Bronchial epithelial cell (primary cell): ENCODE data around the gene MMP23B. TPM values are rescaled to one million over a fixed set of nuclear protein-coding genes. Genes with fewer than 3 reads are reported as not detected.

Experiments used
- DNase-seq: peaks from one replicate; pipeline ENCODE4 v3.0.0-alpha.2; 2010; ENCODE audit warnings: low read depth
- FAIRE-seq: peaks from 2 replicates; lab custom pipeline; 2011; peaks lifted over from hg19 to GRCh38; lab: Jason Lieb, UNC
- H3K27me3 ChIP-seq: 2 replicates; pipeline ENCODE4 v1.5.1; 2011; ENCODE audit warnings: low read length; ENCODE audit not compliant: control insufficient read depth, insufficient read depth
- H3K36me3 ChIP-seq: 2 replicates; pipeline ENCODE4 v1.5.1; 2011; ENCODE audit warnings: low read length; ENCODE audit not compliant: control insufficient read depth, insufficient read depth
- H3K4me3 ChIP-seq: 2 replicates; pipeline ENCODE4 v1.5.1; 2011; ENCODE audit warnings: mild to moderate bottlenecking, low read depth, low read length, control low read depth
- CTCF ChIP-seq: IDR thresholded peaks from 2 replicates; pipeline ENCODE4 v1.5.1; 2011; ENCODE audit warnings: mild to moderate bottlenecking, moderate library complexity, low read length, control low read depth, inconsistent platforms; ENCODE audit not compliant: insufficient read depth, severe bottlenecking
- total RNA-seq: library from RNA; depleted of rRNA; stranded (reverse); fragments of >200 nt; gene quantifications from 2 replicates; pipeline ENCODE4 v1.2.1, GENCODE V29; 2014

The MMP23B gene
- total RNA-seq, 1 donor from 2014 or later = 0.26 TPM

DNA sequence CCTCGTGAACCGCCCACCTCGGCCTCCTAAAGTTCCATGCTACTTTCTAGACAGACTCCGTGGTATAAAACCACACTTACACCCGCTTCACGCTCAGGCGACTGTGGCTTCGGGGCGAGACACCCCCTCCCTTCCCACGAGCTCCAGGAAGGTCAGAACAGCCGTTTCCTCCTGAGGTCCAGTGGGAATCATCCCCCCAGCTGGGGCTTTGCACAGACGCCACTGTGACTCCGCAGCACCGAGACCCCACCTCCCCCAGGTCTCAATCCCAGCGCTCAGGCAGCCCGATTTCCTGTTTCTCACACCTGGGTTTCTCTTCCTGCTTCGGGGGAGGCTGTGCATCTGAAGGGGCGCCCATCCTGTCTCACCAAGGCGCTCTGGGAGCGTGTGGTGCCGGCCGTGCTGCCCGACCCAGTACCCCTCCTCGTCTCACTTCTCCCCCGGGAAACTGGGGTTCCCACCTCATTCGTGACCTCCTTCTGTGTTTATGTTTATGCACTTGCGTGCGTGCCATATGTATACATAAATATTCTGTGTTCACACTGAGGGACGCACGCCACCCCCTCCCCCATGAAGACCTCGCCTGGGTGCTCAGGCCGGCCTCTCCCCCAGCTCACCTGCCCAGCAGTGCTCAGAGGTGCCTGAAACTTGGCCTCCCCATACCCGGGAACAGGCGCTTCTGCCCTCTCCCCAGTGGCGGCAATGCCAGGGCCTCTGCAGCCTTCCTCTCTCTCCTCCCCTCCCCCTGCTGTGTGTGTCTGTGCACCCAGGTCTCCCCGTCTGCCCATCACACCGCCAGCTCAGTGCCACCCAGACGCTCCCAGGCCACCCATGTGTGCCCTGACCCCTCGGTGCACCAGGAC is 46.0 kb downstream of the MMP23B start:
- Histone ChIP-seq H3K36me3 (peaks cover 5% of the 10 kb centered on the region), H3K27me3 (no peaks in the 10 kb centered on the region), H3K4me3 (no peak overlapping the region)
- FAIRE-seq = no peak
- DNase-seq = no peak
- TF ChIP-seq CTCF = no peak

GRCh38 chr1:1678581-1679380 is 46.8 kb downstream of the MMP23B start:
- DNase-seq (no peak), FAIRE-seq (no peak)
- peak; percentile 21 for TF ChIP-seq CTCF
- Histone ChIP-seq H3K4me3 (no peak overlapping the region), H3K27me3 (no peaks in the 10 kb centered on the region), H3K36me3 (peaks cover 5% of the 10 kb centered on the region)

DNA sequence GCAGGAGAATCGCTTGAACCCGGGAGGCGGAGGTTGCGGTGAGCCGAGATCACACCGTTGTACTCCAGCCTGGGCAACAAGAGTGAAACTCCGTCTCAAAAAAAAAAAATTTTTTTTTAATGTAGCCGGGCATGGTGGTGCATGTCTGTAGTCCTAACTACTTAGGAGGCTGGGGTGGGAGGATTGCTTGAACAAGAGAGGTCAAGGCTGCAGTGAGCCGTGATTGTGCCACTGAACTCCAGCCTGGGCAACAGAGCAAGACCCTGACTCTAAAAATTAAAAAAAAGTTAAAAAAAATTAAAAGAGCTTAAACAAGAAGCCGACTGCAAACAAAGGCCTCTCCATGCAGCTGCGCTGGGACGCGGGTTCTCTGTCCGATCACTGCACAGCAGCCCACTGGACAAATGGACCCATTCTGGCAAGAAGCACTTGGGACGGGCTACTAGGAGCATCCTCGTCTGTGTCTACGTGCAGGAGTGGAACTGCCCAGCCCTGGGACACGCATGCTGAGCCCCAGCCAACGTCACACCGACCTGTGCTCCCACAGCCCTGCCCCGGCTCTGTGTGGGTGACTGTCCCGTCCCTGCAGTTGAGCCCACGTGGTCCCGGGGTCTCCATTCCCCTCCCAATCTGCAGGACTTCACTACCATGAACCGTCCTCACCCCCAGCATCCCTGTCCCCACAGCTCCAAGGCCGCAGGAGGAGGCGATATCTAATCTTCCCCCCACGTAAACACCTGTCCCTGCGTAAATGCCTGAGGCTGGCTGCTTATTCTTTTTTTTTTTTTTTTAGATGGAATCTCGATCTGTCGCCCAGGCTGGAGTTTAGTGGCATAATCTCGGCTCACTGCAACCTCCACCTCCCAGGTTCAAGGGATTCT is 48.3 kb downstream of the MMP23B start:
- Histone ChIP-seq H3K27me3 (no peaks in the 10 kb centered on the region), H3K4me3 (no peak overlapping the region), H3K36me3 (peaks cover 7% of the 10 kb centered on the region)
- no peak for TF ChIP-seq CTCF
- FAIRE-seq = no peak
- DNase-seq = no peak

DNA sequence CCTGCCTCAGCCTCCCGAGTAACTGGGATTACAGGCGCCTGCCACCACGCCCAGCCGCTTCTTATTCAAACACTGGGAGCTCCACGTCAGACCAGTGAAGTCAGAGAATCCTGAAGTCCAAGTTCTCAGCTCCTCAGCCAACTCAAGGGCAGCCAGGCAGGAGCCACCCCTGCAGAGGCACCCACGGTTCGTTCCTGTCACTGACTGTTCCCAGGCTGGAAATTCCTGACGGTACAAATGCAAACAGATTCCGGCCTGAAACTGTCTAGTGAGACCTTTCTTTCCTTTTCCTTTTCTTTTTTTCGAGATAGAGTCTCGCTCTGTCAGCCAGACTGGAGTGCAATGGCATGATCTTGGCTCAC is 48.9 kb downstream of the MMP23B start:
- FAIRE-seq (no peak), DNase-seq (no peak)
- Histone ChIP-seq H3K36me3 (peaks cover 7% of the 10 kb centered on the region), H3K4me3 (no peak overlapping the region), H3K27me3 (no peaks in the 10 kb centered on the region)
- no peak for TF ChIP-seq CTCF

- Histone ChIP-seq H3K36me3 (peaks cover 7% of the 10 kb centered on the region), H3K4me3 (no peak overlapping the region), H3K27me3 (no peaks in the 10 kb centered on the region)
- no peak for FAIRE-seq
- no peak for TF ChIP-seq CTCF
- DNase-seq = no peak
Observed at GRCh38 chr1:1683104-1683905, 51.3 kb downstream of the MMP23B start.
